AG10803 (cell line): ENCODE data around the gene PSMA5.
"Not testable (repeated sequence)": the region's sequence is repeated elsewhere in the genome, so short reads cannot be mapped to it uniquely, and the experiment has no call there.

Source experiments
- DNase-seq: peaks from one replicate; pipeline ENCODE4 v3.0.0; 2010; ENCODE audit warnings: low read depth
- H3K4me3 ChIP-seq: 2 replicates; pipeline ENCODE4 v1.5.1; 2011; ENCODE audit warnings: mild to moderate bottlenecking, low read length, control low read depth
- CTCF ChIP-seq: conservative IDR thresholded peaks from 2 replicates; pipeline ENCODE4 v1.5.1; 2011; ENCODE audit warnings: mild to moderate bottlenecking, low read length, control low read depth, inconsistent platforms

PSMA5 gene

GRCh38 chr1:109385417-109385816 is 40.8 kb downstream of the PSMA5 start:
- no peak overlapping the region for H3K4me3 ChIP-seq
- TF ChIP-seq CTCF = no peak
- no peak for DNase-seq

- no peak for TF ChIP-seq CTCF
- no peak overlapping the region for H3K4me3 ChIP-seq
- no peak for DNase-seq
Measured at GRCh38 chr1:109383854-109384253, 42.4 kb downstream of the PSMA5 start.

- DNase-seq = no peak
- TF ChIP-seq CTCF = no peak
- no peak overlapping the region for H3K4me3 ChIP-seq
Measured at GRCh38 chr1:109383087-109383779, 43.0 kb downstream of the PSMA5 start.

GRCh38 chr1:109381573-109381972 is 44.7 kb downstream of the PSMA5 start:
- TF ChIP-seq CTCF = no peak
- H3K4me3 ChIP-seq = no peak overlapping the region
- no peak for DNase-seq

- TF ChIP-seq CTCF = no peak
- no peak for DNase-seq
- no peak overlapping the region for H3K4me3 ChIP-seq
Measured at GRCh38 chr1:109379907-109380306, 46.3 kb downstream of the PSMA5 start.

- no peak overlapping the region for H3K4me3 ChIP-seq
- peak; percentile 18 for DNase-seq
- TF ChIP-seq CTCF = no peak
Measured at GRCh38 chr1:109379422-109379821, 46.8 kb downstream of the PSMA5 start.

GRCh38 chr1:109377698-109378097 is 48.5 kb downstream of the PSMA5 start:
- TF ChIP-seq CTCF = no peak
- no peak overlapping the region for H3K4me3 ChIP-seq
- DNase-seq = no peak

- DNase-seq, H3K4me3 ChIP-seq: not testable (repeated sequence)
Measured at GRCh38 chr1:109373696-109374095, 52.6 kb downstream of the PSMA5 start.
